HCT116 (cell line): ENCODE results near the gene CA6. TPM values are rescaled to one million over a fixed set of nuclear protein-coding genes. Genes with fewer than 3 reads are reported as not detected.

Experiments used
- ATAC-seq: fragments of 200-7000 bp; cut with Tn5 transposase; 2 replicates; pipeline ENCODE4 v1.9.1; 2020; ENCODE audit warnings: mild to moderate bottlenecking, moderate library complexity
- BruUV-seq: library from RNA; stranded (reverse); fragments of 400-500 nt; replicated peaks from 2 replicates; lab custom pipeline; 2021; lab: Mats Ljungman, UMichigan
- CTCF ChIA-PET: fragments of 300-600 bp; sonication (Branson Sonifier 250); formaldehyde crosslinking; loops from one replicate; lab custom pipeline; 2021; ENCODE audit warnings: antibody characterized with exemption; lab: Charles Lee
- POLR2A ChIA-PET: fragments of 300-600, 350-600 bp; sonication (Branson Sonifier 250); formaldehyde crosslinking; loops from one replicate; lab custom pipeline; 2021; ENCODE audit warnings: antibody characterized with exemption; lab: Charles Lee
- RAD21 ChIA-PET, 2 experiments: fragments of 300-600 bp; sonication (Branson Sonifier 250); formaldehyde crosslinking; loops; one replicate each; lab custom pipeline; 2023; ENCODE audit warnings: low total read pairs in 2 of 2; ENCODE audit not compliant: uncharacterized antibody in 2 of 2, unreplicated experiment in 2 of 2, low non-redundant PET in 1 of 2; lab: Charles Lee
- DNase-seq: peaks from one replicate; pipeline ENCODE4 v3.0.0-alpha.2; 2010; ENCODE audit warnings: low read depth, low spot score
- H2AFZ ChIP-seq: fragments of 200-600 bp; shearing (Covaris generic), sonication (generic); 2 replicates; pipeline ENCODE4 v1.6.1; 2017; ENCODE audit warnings: low read depth, mixed run types, mixed read lengths, antibody characterized with exemption, low read length; ENCODE audit not compliant: poor library complexity, severe bottlenecking
- H3K27ac ChIP-seq: 2 replicates; pipeline ENCODE4 v1.5.1; 2012; ENCODE audit warnings: low read depth, low read length
- H3K27me3 ChIP-seq: fragments of 200-600 bp; sonication (generic); 2 replicates; pipeline ENCODE4 v1.6.1; 2016; ENCODE audit warnings: mixed run types, low read length, mixed read lengths; ENCODE audit not compliant: insufficient read depth
- H3K36me3 ChIP-seq, 2 experiments: fragments of 200-500 bp in 1 of 2; fragments of 200-600 bp in 1 of 2; sonication (Bioruptor generic) in 1 of 2; sonication (generic) in 1 of 2; 2 replicates each; pipeline versions ENCODE4 v1.5.1 to v1.6.1; 2014 to 2016; ENCODE audit warnings: low read length in 2 of 2, inconsistent platforms in 1 of 2, mixed read lengths in 1 of 2, mixed run types in 1 of 2; ENCODE audit not compliant: insufficient read depth in 2 of 2, control insufficient read depth in 1 of 2
- H3K4me1 ChIP-seq, 2 experiments: fragments of 200-600 bp in 1 of 2; sonication (generic) in 1 of 2; 2 replicates each; pipeline versions ENCODE4 v1.5.1 to v1.6.1; 2012 to 2017; ENCODE audit warnings: low read length in 2 of 2, inconsistent platforms in 1 of 2, mild to moderate bottlenecking in 1 of 2, mixed read lengths in 1 of 2, mixed run types in 1 of 2, moderate library complexity in 1 of 2; ENCODE audit not compliant: insufficient read depth in 2 of 2, control insufficient read depth in 1 of 2
- H3K4me2 ChIP-seq: fragments of 200-600 bp; sonication (generic); 2 replicates; pipeline ENCODE4 v1.6.1; 2017; ENCODE audit warnings: mixed run types, low read length, mixed read lengths
- H3K4me3 ChIP-seq, 2 experiments: fragments of 200-600 bp in 1 of 2; sonication (generic) in 1 of 2; replicated peaks in 1 of 2; 2 replicates each; pipeline ENCODE4 v1.5.1; 2011 to 2016; ENCODE audit warnings: low read length in 2 of 2, control low read depth in 1 of 2, low read depth in 1 of 2, mild to moderate bottlenecking in 1 of 2, mixed read lengths in 1 of 2, mixed run types in 1 of 2
- H3K79me2 ChIP-seq: fragments of 200-600 bp; sonication (generic); 2 replicates; pipeline ENCODE4 v1.6.1; 2017; ENCODE audit warnings: mild to moderate bottlenecking, mixed run types, low read length, moderate library complexity, mixed read lengths; ENCODE audit not compliant: insufficient read depth
- H3K9ac ChIP-seq: fragments of 200-600 bp; sonication (generic); 2 replicates; pipeline ENCODE4 v1.6.1; 2016; ENCODE audit warnings: low read length, mixed read lengths
- H3K9me2 ChIP-seq: fragments of 200-600 bp; sonication (generic), shearing (Covaris generic); 2 replicates; pipeline ENCODE4 v1.6.1; 2017; ENCODE audit warnings: mixed run types, mild to moderate bottlenecking, moderate library complexity; ENCODE audit not compliant: insufficient read depth
- H3K9me3 ChIP-seq, 2 experiments: fragments of 200-500 bp in 1 of 2; fragments of 200-600 bp in 1 of 2; sonication (Bioruptor generic) in 1 of 2; sonication (generic) in 1 of 2; 2 replicates each; pipeline ENCODE4 v1.6.1; 2014 to 2017; ENCODE audit warnings: low read length in 2 of 2, mixed read lengths in 2 of 2, inconsistent platforms in 1 of 2, low read depth in 1 of 2, mild to moderate bottlenecking in 1 of 2, mixed run types in 1 of 2, moderate library complexity in 1 of 2; ENCODE audit not compliant: control insufficient read depth in 1 of 2, insufficient read depth in 1 of 2
- H4K20me1 ChIP-seq: fragments of 200-600 bp; sonication (generic), shearing (Covaris generic); 2 replicates; pipeline ENCODE4 v1.6.1; 2017; ENCODE audit warnings: mixed run types, mild to moderate bottlenecking, moderate library complexity; ENCODE audit not compliant: insufficient read depth
- ELF1 ChIP-seq: IDR thresholded peaks from 2 replicates; pipeline ENCODE4 v1.6.1; 2012; ENCODE audit warnings: low read depth, borderline replicate concordance
- JUND ChIP-seq: IDR thresholded peaks from 2 replicates; pipeline ENCODE4 v1.6.1; 2012
- POLR2AphosphoS5 ChIP-seq: IDR thresholded peaks from 2 replicates; pipeline ENCODE4 v1.6.1; 2011; ENCODE audit warnings: mild to moderate bottlenecking, low read depth, low read length, moderate library complexity
- SP1 ChIP-seq: IDR thresholded peaks from 2 replicates; pipeline ENCODE4 v1.6.1; 2012; ENCODE audit warnings: low read depth
- SRF ChIP-seq: IDR thresholded peaks from 2 replicates; pipeline ENCODE4 v1.6.1; 2012; ENCODE audit warnings: low read depth
- TCF7L2 ChIP-seq: IDR thresholded peaks from 2 replicates; pipeline ENCODE4 v1.7.0; 2011; ENCODE audit warnings: borderline replicate concordance, inconsistent platforms; ENCODE audit not compliant: insufficient read depth, insufficient read length; ENCODE audit errors: extremely low read depth
- ZFX ChIP-seq: fragments of 450-650 bp; IDR thresholded peaks from 2 replicates; pipeline ENCODE4 v1.6.1; 2017
- ZNF274 ChIP-seq: fragments of 200-500 bp; sonication (Bioruptor generic); IDR thresholded peaks from 2 replicates; pipeline ENCODE4 v1.6.1; 2014; ENCODE audit warnings: mild to moderate bottlenecking, low read depth, low read length, inconsistent platforms
- intact Hi-C: fragments of 100-400 bp; cut with micrococcal nuclease; formaldehyde crosslinking; loops from 2 replicates; pipeline ENCODE4 v1.10.0; 2022
- total RNA-seq: library from RNA; stranded (reverse); gene quantifications from one replicate; pipeline ENCODE4 v1.2.1, GENCODE V29; 2021; ENCODE audit not compliant: unreplicated experiment
- TF ChIP-seq, protein P1 (sequence below): IDR thresholded peaks from 2 replicates; pipeline ENCODE4 v1.6.1; 2012; ENCODE audit warnings: low read depth
- TF ChIP-seq, protein P2 (sequence below), 3 experiments: fragments of 200-600 bp in 1 of 3; sonication (generic) in 1 of 3; IDR thresholded peaks in 2 of 3; conservative IDR thresholded peaks in 1 of 3; 2 replicates each; pipeline ENCODE4 v1.5.1; 2012 to 2017; ENCODE audit warnings: low read depth in 2 of 3, low read length in 2 of 3, antibody characterized with exemption in 1 of 3, borderline replicate concordance in 1 of 3, control low read depth in 1 of 3, mild to moderate bottlenecking in 1 of 3, mixed read lengths in 1 of 3, mixed run types in 1 of 3, moderate library complexity in 1 of 3; ENCODE audit not compliant: insufficient read depth in 1 of 3
- TF ChIP-seq, protein P3 (sequence below): IDR thresholded peaks from 2 replicates; pipeline ENCODE4 v1.6.1; 2012

CA6 gene
- total RNA-seq, 1 experiment from 2014 or later: not detected

DNA sequence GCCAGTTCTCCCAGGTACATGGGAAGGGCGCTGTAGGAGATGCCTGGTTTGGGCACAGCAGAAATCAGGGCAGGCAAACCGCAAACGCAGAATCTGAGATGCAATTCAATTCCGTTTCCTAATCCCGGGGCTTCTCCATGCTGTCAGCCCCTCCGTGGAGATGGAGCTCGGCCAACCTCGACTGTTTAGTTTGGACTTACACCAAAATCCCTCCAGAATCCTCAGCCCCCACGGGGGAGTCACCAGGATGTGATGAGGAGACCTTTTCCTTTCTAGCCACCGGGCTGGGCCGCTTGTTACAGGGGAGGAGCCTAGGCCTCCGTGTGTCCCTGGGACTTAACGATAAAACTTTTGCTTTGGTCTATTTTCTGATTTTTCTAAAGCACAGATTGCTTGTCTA lies 72.7 kb downstream of the CA6 start:
- no peak overlapping the region for H2AFZ ChIP-seq
- H3K27me3 ChIP-seq: no peaks in the 10 kb centered on the region
- no peak for ATAC-seq
- CTCF ChIA-PET: no interaction called here
- no peak for DNase-seq
- no peaks in the 10 kb centered on the region for H3K9me3 ChIP-seq
- no peaks in the 10 kb centered on the region for H3K9me2 ChIP-seq
- no peaks in the 10 kb centered on the region for H3K36me3 ChIP-seq
- BruUV-seq: no TSS peak
- no peaks in the 10 kb centered on the region for H3K79me2 ChIP-seq
- H3K4me3 ChIP-seq: no peak overlapping the region
- no peaks in the 10 kb centered on the region for H4K20me1 ChIP-seq
- H3K4me1 ChIP-seq: no peaks in the 10 kb centered on the region
- TF ChIP-seq, protein P1, sequence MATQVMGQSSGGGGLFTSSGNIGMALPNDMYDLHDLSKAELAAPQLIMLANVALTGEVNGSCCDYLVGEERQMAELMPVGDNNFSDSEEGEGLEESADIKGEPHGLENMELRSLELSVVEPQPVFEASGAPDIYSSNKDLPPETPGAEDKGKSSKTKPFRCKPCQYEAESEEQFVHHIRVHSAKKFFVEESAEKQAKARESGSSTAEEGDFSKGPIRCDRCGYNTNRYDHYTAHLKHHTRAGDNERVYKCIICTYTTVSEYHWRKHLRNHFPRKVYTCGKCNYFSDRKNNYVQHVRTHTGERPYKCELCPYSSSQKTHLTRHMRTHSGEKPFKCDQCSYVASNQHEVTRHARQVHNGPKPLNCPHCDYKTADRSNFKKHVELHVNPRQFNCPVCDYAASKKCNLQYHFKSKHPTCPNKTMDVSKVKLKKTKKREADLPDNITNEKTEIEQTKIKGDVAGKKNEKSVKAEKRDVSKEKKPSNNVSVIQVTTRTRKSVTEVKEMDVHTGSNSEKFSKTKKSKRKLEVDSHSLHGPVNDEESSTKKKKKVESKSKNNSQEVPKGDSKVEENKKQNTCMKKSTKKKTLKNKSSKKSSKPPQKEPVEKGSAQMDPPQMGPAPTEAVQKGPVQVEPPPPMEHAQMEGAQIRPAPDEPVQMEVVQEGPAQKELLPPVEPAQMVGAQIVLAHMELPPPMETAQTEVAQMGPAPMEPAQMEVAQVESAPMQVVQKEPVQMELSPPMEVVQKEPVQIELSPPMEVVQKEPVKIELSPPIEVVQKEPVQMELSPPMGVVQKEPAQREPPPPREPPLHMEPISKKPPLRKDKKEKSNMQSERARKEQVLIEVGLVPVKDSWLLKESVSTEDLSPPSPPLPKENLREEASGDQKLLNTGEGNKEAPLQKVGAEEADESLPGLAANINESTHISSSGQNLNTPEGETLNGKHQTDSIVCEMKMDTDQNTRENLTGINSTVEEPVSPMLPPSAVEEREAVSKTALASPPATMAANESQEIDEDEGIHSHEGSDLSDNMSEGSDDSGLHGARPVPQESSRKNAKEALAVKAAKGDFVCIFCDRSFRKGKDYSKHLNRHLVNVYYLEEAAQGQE: no peak
- TF ChIP-seq SP1: no peak
- TF ChIP-seq, protein P2, sequence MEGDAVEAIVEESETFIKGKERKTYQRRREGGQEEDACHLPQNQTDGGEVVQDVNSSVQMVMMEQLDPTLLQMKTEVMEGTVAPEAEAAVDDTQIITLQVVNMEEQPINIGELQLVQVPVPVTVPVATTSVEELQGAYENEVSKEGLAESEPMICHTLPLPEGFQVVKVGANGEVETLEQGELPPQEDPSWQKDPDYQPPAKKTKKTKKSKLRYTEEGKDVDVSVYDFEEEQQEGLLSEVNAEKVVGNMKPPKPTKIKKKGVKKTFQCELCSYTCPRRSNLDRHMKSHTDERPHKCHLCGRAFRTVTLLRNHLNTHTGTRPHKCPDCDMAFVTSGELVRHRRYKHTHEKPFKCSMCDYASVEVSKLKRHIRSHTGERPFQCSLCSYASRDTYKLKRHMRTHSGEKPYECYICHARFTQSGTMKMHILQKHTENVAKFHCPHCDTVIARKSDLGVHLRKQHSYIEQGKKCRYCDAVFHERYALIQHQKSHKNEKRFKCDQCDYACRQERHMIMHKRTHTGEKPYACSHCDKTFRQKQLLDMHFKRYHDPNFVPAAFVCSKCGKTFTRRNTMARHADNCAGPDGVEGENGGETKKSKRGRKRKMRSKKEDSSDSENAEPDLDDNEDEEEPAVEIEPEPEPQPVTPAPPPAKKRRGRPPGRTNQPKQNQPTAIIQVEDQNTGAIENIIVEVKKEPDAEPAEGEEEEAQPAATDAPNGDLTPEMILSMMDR (IDR thresholded peaks at IDR 0.05 in 2 of 3, conservative IDR thresholded peaks at IDR 0.05 in 1 of 3; ENCODE audit: borderline replicate concordance in 1 of 3, insufficient read depth in 1 of 3, low read depth in 2 of 3, low read length in 2 of 3): no peak
- no peak for TF ChIP-seq ZFX
- no peak for TF ChIP-seq ELF1
- no peak for TF ChIP-seq JUND
- TF ChIP-seq, protein P3, sequence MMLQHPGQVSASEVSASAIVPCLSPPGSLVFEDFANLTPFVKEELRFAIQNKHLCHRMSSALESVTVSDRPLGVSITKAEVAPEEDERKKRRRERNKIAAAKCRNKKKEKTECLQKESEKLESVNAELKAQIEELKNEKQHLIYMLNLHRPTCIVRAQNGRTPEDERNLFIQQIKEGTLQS: no peak
- no peak for TF ChIP-seq SRF
- TF ChIP-seq POLR2AphosphoS5: no peak
- TF ChIP-seq TCF7L2: no peak
- TF ChIP-seq ZNF274: no peak
- no peak overlapping the region for H3K27ac ChIP-seq
- H3K4me2 ChIP-seq: no peak overlapping the region
- RAD21 ChIA-PET: no interaction called here
- POLR2A ChIA-PET: no interaction called here
- intact Hi-C loops: no loop called here
- no peak overlapping the region for H3K9ac ChIP-seq
